Fibroblast of lung (primary cell): ENCODE results near the gene POU3F3.

Source experiments
- EZH2 ChIP-seq: IDR thresholded peaks from 2 replicates; pipeline ENCODE4 v1.5.1; 2012; ENCODE audit warnings: low read length, control low read depth, mild to moderate bottlenecking; ENCODE audit errors: missing control alignments
- TF ChIP-seq, protein P1 (sequence below), 2 donors: IDR thresholded peaks in 1 of 2; conservative IDR thresholded peaks in 1 of 2; 1 replicate in 1 of 2; 2 replicates in 1 of 2; pipeline ENCODE4 v1.5.1; 2011 to 2012; ENCODE audit warnings: low read length in 2 of 2, control low read depth in 1 of 2, inconsistent platforms in 1 of 2, low read depth in 1 of 2, mild to moderate bottlenecking in 1 of 2

DNA sequence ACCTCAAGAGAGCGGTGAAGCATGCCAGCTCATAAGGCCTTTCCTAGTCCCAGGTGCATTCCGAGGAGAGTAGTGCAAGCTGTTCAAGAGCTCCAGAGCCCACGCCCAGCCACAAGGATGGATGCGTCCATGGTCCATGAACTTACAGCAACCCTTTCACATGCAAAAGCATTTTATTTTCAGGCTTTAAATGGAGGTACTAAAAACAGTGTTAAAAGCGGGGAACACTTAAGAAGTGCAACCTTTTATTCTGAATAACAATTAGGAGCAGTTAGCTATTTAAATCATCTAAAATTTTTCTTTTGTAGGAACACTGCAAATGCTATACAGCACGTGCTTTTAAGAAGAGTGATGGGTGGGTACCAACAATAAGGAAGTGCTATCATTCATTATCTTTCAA, 33.8 kb downstream of the POU3F3 start:
- TF ChIP-seq, protein P1, sequence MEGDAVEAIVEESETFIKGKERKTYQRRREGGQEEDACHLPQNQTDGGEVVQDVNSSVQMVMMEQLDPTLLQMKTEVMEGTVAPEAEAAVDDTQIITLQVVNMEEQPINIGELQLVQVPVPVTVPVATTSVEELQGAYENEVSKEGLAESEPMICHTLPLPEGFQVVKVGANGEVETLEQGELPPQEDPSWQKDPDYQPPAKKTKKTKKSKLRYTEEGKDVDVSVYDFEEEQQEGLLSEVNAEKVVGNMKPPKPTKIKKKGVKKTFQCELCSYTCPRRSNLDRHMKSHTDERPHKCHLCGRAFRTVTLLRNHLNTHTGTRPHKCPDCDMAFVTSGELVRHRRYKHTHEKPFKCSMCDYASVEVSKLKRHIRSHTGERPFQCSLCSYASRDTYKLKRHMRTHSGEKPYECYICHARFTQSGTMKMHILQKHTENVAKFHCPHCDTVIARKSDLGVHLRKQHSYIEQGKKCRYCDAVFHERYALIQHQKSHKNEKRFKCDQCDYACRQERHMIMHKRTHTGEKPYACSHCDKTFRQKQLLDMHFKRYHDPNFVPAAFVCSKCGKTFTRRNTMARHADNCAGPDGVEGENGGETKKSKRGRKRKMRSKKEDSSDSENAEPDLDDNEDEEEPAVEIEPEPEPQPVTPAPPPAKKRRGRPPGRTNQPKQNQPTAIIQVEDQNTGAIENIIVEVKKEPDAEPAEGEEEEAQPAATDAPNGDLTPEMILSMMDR (conservative IDR thresholded peaks at IDR 0.05 in 1 of 2, IDR thresholded peaks at IDR 0.05 in 1 of 2; ENCODE audit: low read depth in 1 of 2, low read length in 2 of 2), result no peak
- TF ChIP-seq EZH2, result no peak
